ENCODE measurements around the gene NOXA1. TPM values are rescaled to one million over a fixed set of nuclear protein-coding genes. Genes with fewer than 3 reads are reported as not detected.

NOXA1 gene
- total and polyA plus RNA-seq, 2 donors (not counting 1 experiment from before 2014, with no cell fraction given): 0.08 to 0.66 TPM

GRCh38 chr9:137416563-137417151 lies 6.5 kb upstream of the NOXA1 start:
- DNase-seq (ENCODE audit: low read depth in 2 of 2): no peak
- TF ChIP-seq EZH2 (IDR thresholded peaks at IDR 0.05; ENCODE audit: low read length, missing control alignments) (no peak), CTCF (conservative IDR thresholded peaks at IDR 0.05 in 1 of 2, IDR thresholded peaks at IDR 0.05 in 1 of 2; ENCODE audit: low read depth in 1 of 2, low read length in 2 of 2) (no peak)
- no peaks in the 10 kb centered on the region for H3K9me3 ChIP-seq (ENCODE audit: control insufficient read depth, insufficient read depth, low read depth, low read length)
- H3K4me3 ChIP-seq (replicated peaks in 1 of 4; ENCODE audit: control extremely low read depth in 1 of 4, insufficient read depth in 1 of 4, low read depth in 3 of 4, low read length in 4 of 4): no peak overlapping the region
- no peak overlapping the region for H3K9ac ChIP-seq (ENCODE audit: insufficient read depth, low read length)
- H3K27me3 ChIP-seq (ENCODE audit: control insufficient read depth, insufficient read depth, low read length): no peaks in the 10 kb centered on the region
- peaks cover 2% of the 10 kb centered on the region for H3K79me2 ChIP-seq (ENCODE audit: control insufficient read depth, insufficient read depth, low read length)
- H3K27ac ChIP-seq (ENCODE audit: insufficient read depth, low read length): no peak overlapping the region
- H3K36me3 ChIP-seq (ENCODE audit: control insufficient read depth, insufficient read depth, low read length): no peaks in the 10 kb centered on the region
- H4K20me1 ChIP-seq (ENCODE audit: control insufficient read depth, extremely low read depth, insufficient read depth, low read length): no peaks in the 10 kb centered on the region
- no peak overlapping the region for H3K4me2 ChIP-seq (ENCODE audit: extremely low read depth, insufficient read depth, low read length)
- peaks cover 12% of the 10 kb centered on the region for H3K4me1 ChIP-seq (ENCODE audit: control insufficient read depth, extremely low read depth, insufficient read depth, low read length)
- no peak overlapping the region for H2AFZ ChIP-seq (ENCODE audit: low read length)

GRCh38 chr9:137417161-137418021 lies 5.8 kb upstream of the NOXA1 start:
- Histone ChIP-seq H3K4me3 (replicated peaks in 1 of 4; ENCODE audit: control extremely low read depth in 1 of 4, insufficient read depth in 1 of 4, low read depth in 3 of 4, low read length in 4 of 4) (peak overlapping the region in 1 of 4 experiments; percentile 27), H2AFZ (ENCODE audit: low read length) (no peak overlapping the region), H3K9me3 (ENCODE audit: control insufficient read depth, insufficient read depth, low read depth, low read length) (no peaks in the 10 kb centered on the region), H3K4me1 (ENCODE audit: control insufficient read depth, extremely low read depth, insufficient read depth, low read length) (peaks cover 5% of the 10 kb centered on the region), H3K27ac (ENCODE audit: insufficient read depth, low read length) (no peak overlapping the region), H3K27me3 (ENCODE audit: control insufficient read depth, insufficient read depth, low read length) (no peaks in the 10 kb centered on the region), H3K9ac (ENCODE audit: insufficient read depth, low read length) (peak overlapping the region; percentile 13), H4K20me1 (ENCODE audit: control insufficient read depth, extremely low read depth, insufficient read depth, low read length) (no peaks in the 10 kb centered on the region), H3K4me2 (ENCODE audit: extremely low read depth, insufficient read depth, low read length) (no peak overlapping the region), H3K36me3 (ENCODE audit: control insufficient read depth, insufficient read depth, low read length) (no peaks in the 10 kb centered on the region), H3K79me2 (ENCODE audit: control insufficient read depth, insufficient read depth, low read length) (peaks cover 2% of the 10 kb centered on the region)
- TF ChIP-seq CTCF (conservative IDR thresholded peaks at IDR 0.05 in 1 of 2, IDR thresholded peaks at IDR 0.05 in 1 of 2; ENCODE audit: low read depth in 1 of 2, low read length in 2 of 2) (no peak), EZH2 (IDR thresholded peaks at IDR 0.05; ENCODE audit: low read length, missing control alignments) (no peak)
- DNase-seq (ENCODE audit: low read depth in 2 of 2): no peak

GRCh38 chr9:137421838-137422603 lies 1.2 kb upstream of the NOXA1 start:
- no peaks in the 10 kb centered on the region for H3K36me3 ChIP-seq (ENCODE audit: control insufficient read depth, insufficient read depth, low read length)
- DNase-seq (ENCODE audit: low read depth in 2 of 2): no peak
- H3K27ac ChIP-seq (ENCODE audit: insufficient read depth, low read length): peak overlapping the region; percentile 54

More at GRCh38 chr9:137421838-137422603, 1.2 kb upstream of the NOXA1 start:
- H3K27me3 ChIP-seq (ENCODE audit: control insufficient read depth, insufficient read depth, low read length): no peaks in the 10 kb centered on the region
- peak overlapping the region; percentile 87 for H2AFZ ChIP-seq (ENCODE audit: low read length)
- TF ChIP-seq EZH2 (IDR thresholded peaks at IDR 0.05; ENCODE audit: low read length, missing control alignments) (no peak), CTCF (conservative IDR thresholded peaks at IDR 0.05 in 1 of 2, IDR thresholded peaks at IDR 0.05 in 1 of 2; ENCODE audit: low read depth in 1 of 2, low read length in 2 of 2) (no peak)
- H3K4me1 ChIP-seq (ENCODE audit: control insufficient read depth, extremely low read depth, insufficient read depth, low read length): peaks cover 8% of the 10 kb centered on the region
- H3K9ac ChIP-seq (ENCODE audit: insufficient read depth, low read length): peak overlapping the region; percentile 76
- peak overlapping the region; percentile 89 for H3K4me2 ChIP-seq (ENCODE audit: extremely low read depth, insufficient read depth, low read length)
- peak overlapping the region; percentile 85 to 90 (median 86) for H3K4me3 ChIP-seq (replicated peaks in 1 of 4; ENCODE audit: control extremely low read depth in 1 of 4, insufficient read depth in 1 of 4, low read depth in 3 of 4, low read length in 4 of 4)
- no peaks in the 10 kb centered on the region for H3K9me3 ChIP-seq (ENCODE audit: control insufficient read depth, insufficient read depth, low read depth, low read length)
- H4K20me1 ChIP-seq (ENCODE audit: control insufficient read depth, extremely low read depth, insufficient read depth, low read length): no peaks in the 10 kb centered on the region
- peaks cover 2% of the 10 kb centered on the region for H3K79me2 ChIP-seq (ENCODE audit: control insufficient read depth, insufficient read depth, low read length)

All from fibroblast of lung (primary cell).